ENCODE measurements around the gene LRP10.

GRCh38 chr14:22836301-22837113 lies 35.0 kb upstream of the LRP10 start, which contains the start of gene MMP14:
- TF ChIP-seq POLR2A (IDR thresholded peaks at IDR 0.05): peak in 1 of 2 donors; percentile 90
- peak; percentile 4 to 52 (median 28) for TF ChIP-seq CTCF (IDR thresholded peaks at IDR 0.05)

Data from vagina (tissue), 2 donors.